Endodermal cell (in vitro differentiated cells): Measurements from ENCODE around the gene ARRDC2. TPM values are rescaled to one million over a fixed set of nuclear protein-coding genes. Genes with fewer than 3 reads are reported as not detected.

Source experiments
- DNase-seq: peaks from one replicate; pipeline ENCODE4 v3.0.0-alpha.2; 2017
- H3K27ac ChIP-seq: 2 replicates; pipeline ENCODE4 v1.5.1; 2013; ENCODE audit warnings: mild to moderate bottlenecking, low read depth, low read length, moderate library complexity
- H3K27me3 ChIP-seq: 2 replicates; pipeline ENCODE4 v1.6.1; 2013; ENCODE audit warnings: mild to moderate bottlenecking, low read length, moderate library complexity; ENCODE audit not compliant: insufficient read depth, control insufficient read depth, poor library complexity, severe bottlenecking
- H3K36me3 ChIP-seq: 2 replicates; pipeline ENCODE4 v1.7.0; 2013; ENCODE audit warnings: mild to moderate bottlenecking, low read length, moderate library complexity; ENCODE audit not compliant: control insufficient read depth, insufficient read depth
- H3K4me1 ChIP-seq: one replicate; pipeline ENCODE4 v1.7.0; 2013; ENCODE audit warnings: low read length; ENCODE audit not compliant: control insufficient read depth, insufficient read depth
- H3K4me3 ChIP-seq: 2 replicates; pipeline ENCODE4 v1.5.1; 2013; ENCODE audit warnings: mild to moderate bottlenecking, low read length, moderate library complexity
- H3K9ac ChIP-seq: 2 replicates; pipeline ENCODE4 v1.6.1; 2013; ENCODE audit warnings: mild to moderate bottlenecking, low read length, moderate library complexity; ENCODE audit not compliant: poor library complexity, severe bottlenecking; ENCODE audit errors: extremely low read depth
- H3K9me3 ChIP-seq: 2 replicates; pipeline ENCODE4 v1.6.1; 2013; ENCODE audit warnings: mild to moderate bottlenecking, low read length, moderate library complexity; ENCODE audit not compliant: control insufficient read depth
- H3K27ac Mint-ChIP-seq: 2 replicates; pipeline ENCODE4 v1.8.0; 2020; ENCODE audit warnings: mixed read lengths
- H3K27me3 Mint-ChIP-seq: 2 replicates; pipeline ENCODE4 v1.8.0; 2021; ENCODE audit warnings: mild to moderate bottlenecking, mixed read lengths; ENCODE audit not compliant: insufficient read depth
- H3K36me3 Mint-ChIP-seq: 2 replicates; pipeline ENCODE4 v1.8.0; 2020; ENCODE audit warnings: low read depth, mixed read lengths
- H3K4me1 Mint-ChIP-seq: 2 replicates; pipeline ENCODE4 v1.8.0; 2020; ENCODE audit warnings: mixed read lengths
- H3K4me3 Mint-ChIP-seq: 2 replicates; pipeline ENCODE4 v1.8.0; 2020; ENCODE audit warnings: mild to moderate bottlenecking, moderate library complexity, mixed read lengths
- H3K9me3 Mint-ChIP-seq: 2 replicates; pipeline ENCODE4 v1.8.0; 2020; ENCODE audit warnings: mild to moderate bottlenecking, mixed read lengths
- WGBS, 2 experiments: methylation state at CpG; one replicate each; pipeline versions ENCODE4 v1.1.5 to v1.1.7; 2013; ENCODE audit warnings: missing lambda C conversion rate in 2 of 2, mixed read lengths in 1 of 2; ENCODE audit not compliant: insufficient coverage in 1 of 2, insufficient read length in 1 of 2; 5-methylcytosine and 5-hydroxymethylcytosine counted together
- total RNA-seq, 2 donors: library from RNA; stranded (reverse); fragmentation: NEBNext Ultra II Directional in 1 of 2; extraction: Animal tissue kit (Norgen Biotek cat#: 25700) in 1 of 2; gene quantifications; 2 replicates in 1 of 2; 3 replicates in 1 of 2; pipeline ENCODE4 v1.2.1, GENCODE V29; 2021
- TF ChIP-seq, protein P1 (sequence below): fragments of 200-600 bp; sonication (generic); conservative IDR thresholded peaks from 2 replicates; pipeline ENCODE4 v1.5.0; 2021; ENCODE audit warnings: antibody characterized with exemption, mild to moderate bottlenecking

ARRDC2 gene
- total RNA-seq, 2 donors from 2014 or later = 6.8 to 7.0 TPM

DNA sequence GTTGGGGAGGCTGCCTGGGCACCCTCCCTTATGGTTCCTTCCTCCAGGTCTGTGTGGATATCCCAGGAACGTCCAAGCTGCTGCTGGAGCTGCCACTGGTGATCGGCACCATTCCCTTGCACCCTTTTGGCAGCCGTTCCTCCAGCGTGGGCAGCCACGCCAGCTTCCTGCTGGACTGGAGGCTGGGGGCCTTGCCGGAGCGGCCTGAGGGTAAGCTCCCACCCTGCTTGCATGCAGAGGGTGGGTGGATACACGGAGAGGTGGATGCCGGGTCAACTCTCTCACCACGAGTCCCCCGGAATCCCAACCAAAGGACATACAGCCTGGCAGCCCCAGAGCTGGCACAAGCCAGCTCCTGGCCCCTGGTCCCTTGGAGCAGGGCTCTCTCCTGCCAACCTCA, 2.2 kb downstream of the ARRDC2 start:
- Histone ChIP-seq H3K4me1 (peaks cover 4% of the 10 kb centered on the region), H3K4me3 (no peak overlapping the region), H3K27ac (no peak overlapping the region), H3K27me3 (no peaks in the 10 kb centered on the region), H3K9me3 (no peaks in the 10 kb centered on the region), H3K9ac (no peak overlapping the region), H3K36me3 (peaks cover 9% of the 10 kb centered on the region)
- Mint-ChIP-seq H3K36me3 (peaks cover 23% of the 10 kb centered on the region), H3K27ac (no peak overlapping the region), H3K4me1 (peaks cover 2% of the 10 kb centered on the region), H3K9me3 (peaks cover 7% of the 10 kb centered on the region), H3K27me3 (no peaks in the 10 kb centered on the region), H3K4me3 (no peak overlapping the region)
- no peak for DNase-seq
- 92 to 100% methylated on average over 5 to 11 of the region's 11 CpGs for WGBS, 2 experiments
- TF ChIP-seq, protein P1, sequence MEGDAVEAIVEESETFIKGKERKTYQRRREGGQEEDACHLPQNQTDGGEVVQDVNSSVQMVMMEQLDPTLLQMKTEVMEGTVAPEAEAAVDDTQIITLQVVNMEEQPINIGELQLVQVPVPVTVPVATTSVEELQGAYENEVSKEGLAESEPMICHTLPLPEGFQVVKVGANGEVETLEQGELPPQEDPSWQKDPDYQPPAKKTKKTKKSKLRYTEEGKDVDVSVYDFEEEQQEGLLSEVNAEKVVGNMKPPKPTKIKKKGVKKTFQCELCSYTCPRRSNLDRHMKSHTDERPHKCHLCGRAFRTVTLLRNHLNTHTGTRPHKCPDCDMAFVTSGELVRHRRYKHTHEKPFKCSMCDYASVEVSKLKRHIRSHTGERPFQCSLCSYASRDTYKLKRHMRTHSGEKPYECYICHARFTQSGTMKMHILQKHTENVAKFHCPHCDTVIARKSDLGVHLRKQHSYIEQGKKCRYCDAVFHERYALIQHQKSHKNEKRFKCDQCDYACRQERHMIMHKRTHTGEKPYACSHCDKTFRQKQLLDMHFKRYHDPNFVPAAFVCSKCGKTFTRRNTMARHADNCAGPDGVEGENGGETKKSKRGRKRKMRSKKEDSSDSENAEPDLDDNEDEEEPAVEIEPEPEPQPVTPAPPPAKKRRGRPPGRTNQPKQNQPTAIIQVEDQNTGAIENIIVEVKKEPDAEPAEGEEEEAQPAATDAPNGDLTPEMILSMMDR = no peak

DNA sequence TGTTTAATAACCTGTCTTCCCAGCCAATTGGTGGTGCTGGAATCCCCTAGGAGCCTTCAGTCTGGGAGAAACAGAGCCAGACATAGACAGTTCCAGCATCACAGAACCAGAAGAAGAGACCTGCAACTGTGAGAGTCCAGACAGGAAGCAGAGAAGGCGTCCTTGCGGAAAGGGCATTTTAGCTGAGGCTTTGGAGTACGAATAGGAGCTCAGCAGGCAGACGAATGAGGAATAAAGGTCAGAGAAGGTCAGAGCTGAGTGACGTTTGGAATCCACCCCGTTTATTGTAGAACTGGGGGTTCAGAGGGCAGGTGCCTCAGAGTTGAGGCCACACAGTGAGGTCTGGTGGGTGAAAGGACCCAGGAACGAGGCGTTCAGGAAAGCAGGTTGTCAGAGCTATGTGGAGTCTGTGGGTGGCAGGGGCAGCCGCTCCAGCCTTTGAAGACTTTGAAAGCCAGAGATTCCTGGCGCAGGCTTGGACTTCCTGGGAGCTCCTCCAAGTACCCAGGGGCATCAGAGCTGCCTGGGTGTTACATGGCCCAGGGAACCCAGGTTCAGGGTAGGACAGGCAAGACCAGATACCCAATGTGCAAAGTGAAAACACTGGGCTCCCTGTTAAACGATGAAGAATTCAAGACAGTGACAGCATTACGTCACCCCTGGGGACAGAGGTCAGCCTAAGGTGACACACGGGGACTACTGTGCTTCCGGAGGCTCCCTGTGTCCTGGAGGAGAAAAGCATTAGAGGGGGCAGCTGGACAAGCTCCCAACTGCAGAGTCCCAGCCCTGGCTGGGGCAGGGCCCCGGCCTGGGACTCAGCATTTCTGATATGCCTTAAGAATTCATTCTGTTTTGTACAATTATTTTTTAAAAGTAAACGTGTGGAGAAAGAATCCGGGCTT, 5.5 kb downstream of the ARRDC2 start:
- Mint-ChIP-seq H3K27ac (no peak overlapping the region), H3K9me3 (no peaks in the 10 kb centered on the region), H3K4me1 (no peaks in the 10 kb centered on the region), H3K4me3 (no peak overlapping the region), H3K27me3 (no peaks in the 10 kb centered on the region), H3K36me3 (peaks cover 23% of the 10 kb centered on the region)
- H3K9ac ChIP-seq = no peak overlapping the region
- TF ChIP-seq, protein P1 = no peak
- H3K27me3 ChIP-seq = no peaks in the 10 kb centered on the region
- DNase-seq = no peak
- no peaks in the 10 kb centered on the region for H3K4me1 ChIP-seq
- peak overlapping the region; percentile 32 for H3K27ac ChIP-seq
- H3K9me3 ChIP-seq = no peaks in the 10 kb centered on the region
- no peak overlapping the region for H3K4me3 ChIP-seq
- peaks cover 9% of the 10 kb centered on the region for H3K36me3 ChIP-seq
- 68 to 81% methylated on average over 15 to 17 of the region's 17 CpGs for WGBS, 2 experiments

DNA sequence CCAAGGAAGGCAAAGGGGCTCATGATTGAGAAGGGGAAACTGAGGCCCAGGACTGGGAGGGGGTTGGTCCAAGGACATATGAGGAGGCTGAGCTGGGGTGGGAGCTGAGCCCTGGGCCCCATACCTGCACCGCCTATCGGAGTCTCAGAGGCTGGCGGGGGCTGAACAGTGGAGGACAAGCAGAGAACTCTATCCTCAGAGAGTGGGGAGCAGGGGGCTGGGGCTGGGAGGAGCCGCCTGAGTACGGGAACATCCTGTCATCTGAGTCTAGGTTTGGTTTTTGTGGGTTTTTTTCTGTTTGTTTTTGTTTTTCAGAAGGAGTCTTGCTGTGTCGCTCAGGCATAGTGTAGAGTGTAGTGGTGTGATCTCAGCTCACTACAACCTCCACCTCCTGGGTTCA, 6.2 kb downstream of the ARRDC2 start:
- Histone ChIP-seq H3K9me3 (no peaks in the 10 kb centered on the region), H3K27ac (peak overlapping the region; percentile 32), H3K4me1 (no peaks in the 10 kb centered on the region), H3K9ac (no peak overlapping the region), H3K27me3 (no peaks in the 10 kb centered on the region), H3K36me3 (peaks cover 9% of the 10 kb centered on the region), H3K4me3 (no peak overlapping the region)
- H3K36me3 Mint-ChIP-seq = peaks cover 23% of the 10 kb centered on the region
- no peaks in the 10 kb centered on the region for H3K27me3 Mint-ChIP-seq
- no peaks in the 10 kb centered on the region for H3K4me1 Mint-ChIP-seq
- H3K4me3 Mint-ChIP-seq = no peak overlapping the region
- DNase-seq = no peak
- no peak overlapping the region for H3K27ac Mint-ChIP-seq
- no peaks in the 10 kb centered on the region for H3K9me3 Mint-ChIP-seq
- TF ChIP-seq, protein P1 = no peak
- WGBS, 2 experiments = 93% methylated on average over 6 of the region's 6 CpGs; no CpG with 5 or more reads in 1 of the 2 experiments
